Ishikawa (cell line): ENCODE data around the gene FGFR3.

Experiments used
- CEBPB ChIP-seq: IDR thresholded peaks from 2 replicates; pipeline ENCODE4 v1.6.1; 2012
- EGR1 ChIP-seq: IDR thresholded peaks from 2 replicates; pipeline ENCODE4 v1.6.1; 2012
- EP300 ChIP-seq: IDR thresholded peaks from 2 replicates; pipeline ENCODE4 v1.6.1; 2012; ENCODE audit warnings: borderline replicate concordance
- FOXM1 ChIP-seq: IDR thresholded peaks from 2 replicates; pipeline ENCODE4 v1.6.1; 2012; ENCODE audit warnings: low read depth, borderline replicate concordance
- NFIC ChIP-seq: IDR thresholded peaks from 2 replicates; pipeline ENCODE4 v1.6.1; 2012
- RAD21 ChIP-seq: IDR thresholded peaks from 2 replicates; pipeline ENCODE4 v1.6.1; 2012; ENCODE audit warnings: low read depth
- TAF1 ChIP-seq: IDR thresholded peaks from 2 replicates; pipeline ENCODE4 v1.6.1; 2012; ENCODE audit warnings: low read depth, mild to moderate bottlenecking
- TCF12 ChIP-seq: IDR thresholded peaks from 2 replicates; pipeline ENCODE4 v1.6.1; 2012; ENCODE audit warnings: low read depth
- YY1 ChIP-seq: IDR thresholded peaks from 2 replicates; pipeline ENCODE4 v1.6.1; 2012; ENCODE audit warnings: low read depth
- ZBTB7A ChIP-seq: IDR thresholded peaks from 2 replicates; pipeline ENCODE4 v1.6.1; 2012; ENCODE audit warnings: low read depth
- TF ChIP-seq, protein P1 (sequence below): IDR thresholded peaks from 2 replicates; pipeline ENCODE4 v1.6.1; 2012; ENCODE audit warnings: low read depth, mild to moderate bottlenecking
- TF ChIP-seq, protein P2 (sequence below): IDR thresholded peaks from 2 replicates; pipeline ENCODE4 v1.6.1; 2012

DNA sequence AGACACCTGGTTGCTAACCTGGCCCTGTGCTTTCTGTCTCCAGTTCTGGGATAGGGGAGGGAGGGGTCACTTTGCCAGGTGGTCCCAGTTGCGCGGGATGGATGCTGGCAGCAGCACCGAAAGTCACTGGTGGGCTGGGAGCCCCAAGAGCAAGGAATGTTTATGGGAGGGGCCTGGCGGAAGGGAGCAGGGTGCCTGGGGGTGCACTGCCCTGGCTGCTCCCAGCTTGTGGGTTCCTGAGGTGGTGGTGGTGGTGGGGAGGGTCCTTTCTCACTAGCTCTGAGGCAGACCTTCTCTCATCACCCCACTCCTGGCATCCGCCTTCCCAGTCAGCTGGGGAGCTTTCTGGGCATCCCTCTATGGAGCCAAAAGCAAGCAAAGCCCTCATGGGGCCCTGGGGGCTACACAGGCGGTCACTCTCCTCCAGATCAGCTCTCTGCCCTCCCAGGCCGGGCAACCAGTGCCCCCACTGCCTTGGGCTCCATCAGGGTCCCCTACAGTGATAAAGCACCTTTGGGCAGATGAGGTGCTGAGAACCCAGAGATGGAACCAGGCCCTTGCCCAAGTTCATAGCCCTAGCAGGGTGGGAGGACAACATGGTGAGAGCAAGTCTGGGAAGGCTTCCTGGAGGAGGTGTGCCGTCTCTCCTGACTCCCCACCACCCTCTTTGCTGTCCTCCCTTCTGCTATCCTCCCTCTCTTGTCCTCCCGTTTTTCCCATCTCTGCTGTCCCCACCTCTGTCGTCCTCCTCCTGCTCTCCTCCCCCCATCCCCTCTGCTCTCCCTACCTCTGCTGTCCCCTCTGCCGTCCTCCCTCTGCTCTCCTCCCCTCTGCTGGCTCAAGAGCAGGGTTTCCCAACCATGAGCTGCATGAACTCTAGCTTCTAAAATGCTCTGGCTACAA lies 16.0 kb downstream of the FGFR3 start:
- TF ChIP-seq, protein P1, sequence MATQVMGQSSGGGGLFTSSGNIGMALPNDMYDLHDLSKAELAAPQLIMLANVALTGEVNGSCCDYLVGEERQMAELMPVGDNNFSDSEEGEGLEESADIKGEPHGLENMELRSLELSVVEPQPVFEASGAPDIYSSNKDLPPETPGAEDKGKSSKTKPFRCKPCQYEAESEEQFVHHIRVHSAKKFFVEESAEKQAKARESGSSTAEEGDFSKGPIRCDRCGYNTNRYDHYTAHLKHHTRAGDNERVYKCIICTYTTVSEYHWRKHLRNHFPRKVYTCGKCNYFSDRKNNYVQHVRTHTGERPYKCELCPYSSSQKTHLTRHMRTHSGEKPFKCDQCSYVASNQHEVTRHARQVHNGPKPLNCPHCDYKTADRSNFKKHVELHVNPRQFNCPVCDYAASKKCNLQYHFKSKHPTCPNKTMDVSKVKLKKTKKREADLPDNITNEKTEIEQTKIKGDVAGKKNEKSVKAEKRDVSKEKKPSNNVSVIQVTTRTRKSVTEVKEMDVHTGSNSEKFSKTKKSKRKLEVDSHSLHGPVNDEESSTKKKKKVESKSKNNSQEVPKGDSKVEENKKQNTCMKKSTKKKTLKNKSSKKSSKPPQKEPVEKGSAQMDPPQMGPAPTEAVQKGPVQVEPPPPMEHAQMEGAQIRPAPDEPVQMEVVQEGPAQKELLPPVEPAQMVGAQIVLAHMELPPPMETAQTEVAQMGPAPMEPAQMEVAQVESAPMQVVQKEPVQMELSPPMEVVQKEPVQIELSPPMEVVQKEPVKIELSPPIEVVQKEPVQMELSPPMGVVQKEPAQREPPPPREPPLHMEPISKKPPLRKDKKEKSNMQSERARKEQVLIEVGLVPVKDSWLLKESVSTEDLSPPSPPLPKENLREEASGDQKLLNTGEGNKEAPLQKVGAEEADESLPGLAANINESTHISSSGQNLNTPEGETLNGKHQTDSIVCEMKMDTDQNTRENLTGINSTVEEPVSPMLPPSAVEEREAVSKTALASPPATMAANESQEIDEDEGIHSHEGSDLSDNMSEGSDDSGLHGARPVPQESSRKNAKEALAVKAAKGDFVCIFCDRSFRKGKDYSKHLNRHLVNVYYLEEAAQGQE: no peak
- TF ChIP-seq, protein P2, sequence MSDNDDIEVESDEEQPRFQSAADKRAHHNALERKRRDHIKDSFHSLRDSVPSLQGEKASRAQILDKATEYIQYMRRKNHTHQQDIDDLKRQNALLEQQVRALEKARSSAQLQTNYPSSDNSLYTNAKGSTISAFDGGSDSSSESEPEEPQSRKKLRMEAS: no peak
- TF ChIP-seq YY1 (no peak), FOXM1 (no peak), TAF1 (no peak), EP300 (no peak), RAD21 (no peak), NFIC (no peak), TCF12 (no peak), ZBTB7A (no peak), EGR1 (no peak), CEBPB (no peak)
